Stimulated activated CD4-positive, alpha-beta T cell treated with anti-CD3 and anti-CD28 coated beads, Interleukin-12 subunit alpha, Interleukin-12 subunit beta, amount 100 ng/mL, for 4 hours (primary cell): Measurements from ENCODE around the gene ANKRD37.
A peak's percentile ranks its signal among the peaks of the same experiment; 100 is the strongest.

Experiments
- DNase-seq: peaks from one replicate; pipeline ENCODE4 v3.0.0-alpha.2; 2020

ANKRD37 gene

GRCh38 chr4:185380320-185380719, 16.3 kb upstream of the ANKRD37 start:
- no peak for DNase-seq

- no peak for DNase-seq
Observed at GRCh38 chr4:185381288-185382196, 15.1 kb upstream of the ANKRD37 start.

- no peak for DNase-seq
Observed at GRCh38 chr4:185382754-185383153, 13.9 kb upstream of the ANKRD37 start.

DNA sequence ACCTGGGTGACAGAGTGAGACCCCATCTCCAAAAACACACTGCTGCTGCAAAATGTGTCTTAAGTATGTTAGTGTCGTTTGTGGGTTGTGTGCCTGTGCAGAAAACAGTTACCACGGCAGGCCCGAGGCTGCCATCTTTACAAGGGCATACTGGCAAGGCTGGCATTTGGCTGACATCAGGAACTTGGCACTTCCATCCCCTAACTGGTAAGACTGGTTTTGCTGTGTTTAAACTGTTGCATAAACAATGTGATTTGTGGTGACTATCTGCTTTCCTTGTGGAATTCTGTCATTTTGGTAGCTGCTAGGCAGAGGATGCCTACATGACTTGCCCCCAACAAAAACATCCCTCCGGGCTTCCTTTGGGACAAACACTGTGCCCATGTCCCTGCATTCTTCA, 13.2 kb upstream of the ANKRD37 start:
- DNase-seq = no peak

- no peak for DNase-seq
Observed at GRCh38 chr4:185384061-185384460, 12.6 kb upstream of the ANKRD37 start.

GRCh38 chr4:185384930-185385331, 11.7 kb upstream of the ANKRD37 start:
- no peak for DNase-seq

- no peak for DNase-seq
Observed at GRCh38 chr4:185387957-185388356, 8.7 kb upstream of the ANKRD37 start.

DNA sequence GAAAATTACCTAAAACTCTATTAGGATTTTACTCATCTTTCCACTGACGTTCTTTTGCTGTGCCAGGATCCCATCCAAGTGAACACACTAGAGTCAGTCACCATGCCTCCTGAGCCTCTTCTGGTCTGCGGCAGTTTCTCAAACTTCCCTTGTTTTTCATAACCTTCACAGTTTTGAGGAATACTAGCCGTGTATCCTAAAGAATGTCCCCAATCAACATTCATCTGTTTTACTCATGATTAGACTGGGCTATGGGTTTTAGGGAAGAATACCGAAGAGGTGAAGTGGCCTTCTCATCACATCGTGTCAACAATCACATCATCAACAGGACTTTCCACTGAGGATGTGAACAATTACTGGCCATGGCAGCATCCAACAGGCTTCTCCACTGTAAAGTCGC, 5.7 kb upstream of the ANKRD37 start:
- no peak for DNase-seq

GRCh38 chr4:185392156-185392555, 4.5 kb upstream of the ANKRD37 start:
- no peak for DNase-seq

GRCh38 chr4:185394568-185395237, 1.9 kb upstream of the ANKRD37 start:
- no peak for DNase-seq

DNA sequence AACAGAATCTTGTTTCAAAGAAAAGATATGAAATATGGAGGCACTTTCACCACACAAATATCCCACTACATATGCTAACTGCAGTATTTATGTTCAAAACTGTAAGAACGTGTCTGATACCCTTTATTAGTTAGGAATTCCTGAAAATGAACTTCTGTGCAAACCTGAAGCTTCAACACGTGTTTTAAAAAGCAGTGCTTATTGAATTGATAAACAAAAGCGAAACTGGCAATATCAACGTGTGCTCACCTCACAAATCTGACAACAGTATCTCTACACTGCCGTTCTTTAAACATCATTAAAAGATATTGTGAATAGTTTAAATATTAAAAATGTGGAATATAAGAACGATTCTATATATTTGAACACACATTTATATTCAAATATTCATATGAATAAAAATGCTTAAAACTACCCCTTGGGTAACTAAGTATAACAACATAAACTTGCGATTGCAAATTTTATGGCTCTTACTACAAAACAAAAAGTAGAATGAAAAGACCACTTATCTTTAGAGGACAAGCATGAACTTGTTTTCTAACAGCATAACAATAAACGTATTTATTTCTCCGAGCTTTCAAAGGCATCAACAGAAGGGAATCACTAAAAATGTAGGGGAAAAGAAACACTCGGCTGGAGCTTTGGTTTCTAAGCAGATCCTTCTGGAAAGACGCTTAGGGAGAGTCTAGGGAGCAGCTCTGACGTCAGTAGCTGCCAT, 1.2 kb upstream of the ANKRD37 start, which contains the start of gene LRP2BP:
TSS of gene LRP2BP (minus strand) at position 687 of the 718 bp plus-strand sequence. CDS start 17,738 bp downstream, outside the sequence.
- no peak for DNase-seq

GRCh38 chr4:185395956-185396723, 501 bp upstream of the ANKRD37 start:
- peak; percentile 95 for DNase-seq

DNA sequence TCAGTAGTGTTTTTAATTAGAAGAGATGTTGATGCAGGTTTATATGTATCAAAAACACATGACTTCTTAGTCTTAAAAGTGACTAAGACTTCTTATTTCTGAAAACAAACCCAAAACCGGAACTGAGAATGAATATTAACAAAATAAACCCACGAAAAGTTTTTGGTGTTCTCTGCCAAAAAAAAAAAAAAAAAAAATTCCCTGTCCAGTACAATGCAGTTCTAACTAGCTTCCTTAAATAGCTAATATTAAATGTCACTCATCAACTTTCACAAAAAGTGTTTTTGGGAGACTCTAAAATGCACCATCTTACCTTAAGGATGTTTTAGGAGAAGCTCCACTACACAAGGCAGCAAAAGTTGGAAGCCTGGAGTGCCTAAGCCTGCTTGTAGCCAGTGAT, 2.0 kb downstream of the ANKRD37 start:
- DNase-seq = no peak

DNA sequence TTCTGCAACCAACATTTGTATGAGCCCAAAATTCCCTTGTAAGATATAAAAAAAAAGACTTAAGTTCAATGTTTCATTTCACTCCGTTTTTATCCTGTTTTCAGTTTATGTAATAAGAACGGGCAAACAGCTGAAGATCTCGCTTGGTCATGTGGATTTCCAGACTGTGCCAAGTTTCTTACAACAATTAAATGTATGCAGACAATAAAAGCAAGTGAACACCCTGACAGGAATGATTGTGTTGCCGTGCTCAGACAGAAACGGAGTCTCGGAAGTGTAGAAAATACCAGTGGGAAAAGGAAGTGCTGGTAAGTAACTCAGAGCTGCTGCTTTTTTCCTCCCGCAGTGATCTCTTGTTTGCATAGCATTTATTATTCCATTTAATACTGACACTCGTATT, 2.8 kb downstream of the ANKRD37 start:
- no peak for DNase-seq

GRCh38 chr4:185404031-185404430, 7.4 kb downstream of the ANKRD37 start:
- no peak for DNase-seq

- DNase-seq = no peak
Observed at GRCh38 chr4:185405296-185405999, 8.8 kb downstream of the ANKRD37 start.

GRCh38 chr4:185408432-185408831, 11.8 kb downstream of the ANKRD37 start:
- DNase-seq = no peak

GRCh38 chr4:185411849-185412248, 15.2 kb downstream of the ANKRD37 start:
- DNase-seq = no peak

GRCh38 chr4:185412412-185412811, 15.8 kb downstream of the ANKRD37 start:
- DNase-seq = no peak

DNA sequence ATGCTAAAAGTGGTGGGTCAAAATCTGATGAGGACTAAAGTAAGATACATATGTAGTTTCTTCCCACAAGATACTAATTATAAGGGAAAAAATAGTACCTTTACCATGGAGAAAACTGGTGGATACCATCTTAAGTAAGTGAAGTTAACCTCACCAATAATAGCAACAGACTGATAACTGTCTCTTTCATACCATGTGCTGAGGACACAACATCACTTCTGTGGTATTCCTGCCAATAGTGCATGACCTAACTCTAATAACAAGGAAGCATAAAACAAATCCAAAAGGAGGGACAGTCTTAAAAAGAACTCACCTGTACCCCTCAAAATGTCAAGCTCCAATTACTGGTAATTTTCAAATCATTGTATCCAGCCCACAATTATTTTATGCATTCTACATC, 20.3 kb downstream of the ANKRD37 start:
- DNase-seq = no peak

GRCh38 chr4:185421366-185422124, 24.9 kb downstream of the ANKRD37 start:
- no peak for DNase-seq
